ENCODE measurements around the gene TCP11X2. TPM values are rescaled to one million over a fixed set of nuclear protein-coding genes. Genes with fewer than 3 reads are reported as not detected.
"Not testable (repeated sequence)": the region's sequence is repeated elsewhere in the genome, so short reads cannot be mapped to it uniquely, and the experiment has no call there.

The TCP11X2 gene
- total RNA-seq, result not detected

DNA sequence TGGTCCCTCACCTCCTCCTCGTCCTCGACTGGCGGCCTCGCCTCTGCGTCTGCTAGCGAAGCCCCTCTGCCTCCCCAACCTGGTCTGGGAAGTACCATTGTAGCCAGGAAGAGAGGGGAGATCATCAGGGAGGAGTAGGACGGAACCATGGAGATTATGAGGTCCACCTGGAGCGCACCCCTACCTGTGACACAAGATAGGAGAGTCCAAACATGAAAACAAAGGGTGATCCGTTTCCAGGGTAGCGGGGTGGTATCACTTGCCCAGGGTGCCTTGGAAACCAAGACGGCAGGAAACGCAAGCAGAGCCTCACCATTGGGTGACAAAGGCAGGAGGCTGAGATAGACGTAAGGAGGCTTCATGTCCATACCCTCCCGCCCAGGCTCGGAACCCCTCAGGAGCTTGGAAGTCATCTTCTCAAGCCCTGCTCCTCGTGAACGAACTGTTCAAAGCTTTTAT, at the start of gene TCP11X2:
Gene TCP11X2 (minus strand): TSS at position 51 of the 459 bp plus-strand sequence.
- H3K9me3 Mint-ChIP-seq (ENCODE audit: insufficient read depth); DNase-seq; H3K4me1 Mint-ChIP-seq (ENCODE audit: low read depth); CTCF ChIA-PET; POLR2A ChIA-PET; H3K36me3 Mint-ChIP-seq (ENCODE audit: low read depth); ATAC-seq; H3K27me3 Mint-ChIP-seq (ENCODE audit: low read depth); H3K4me3 Mint-ChIP-seq; H3K27ac Mint-ChIP-seq: not testable (repeated sequence)

DNA sequence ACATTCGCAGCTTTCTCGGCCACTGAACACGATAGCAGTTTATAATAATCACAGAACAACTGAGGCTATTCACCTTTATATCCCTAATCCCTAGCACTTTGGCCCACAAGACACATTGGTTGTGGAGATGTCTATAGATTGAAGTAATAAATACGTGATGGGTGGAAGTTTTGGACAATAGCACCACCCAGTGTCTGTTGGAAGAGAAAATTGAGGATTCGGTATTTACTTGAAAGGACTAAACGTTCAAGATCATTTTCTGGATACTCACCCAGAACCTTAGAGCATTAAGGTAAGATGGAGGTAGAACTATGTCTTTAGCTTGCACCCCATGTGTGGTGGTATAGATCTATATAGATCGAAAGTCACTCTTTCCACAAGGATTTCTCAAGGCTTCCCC, 45.7 kb upstream of the TCP11X2 start:
- POLR2A ChIA-PET, result no interaction called here
- no peak overlapping the region for H3K27ac Mint-ChIP-seq
- H3K27me3 Mint-ChIP-seq (ENCODE audit: low read depth), result peaks cover 24% of the 10 kb centered on the region
- CTCF ChIA-PET, result no interaction called here
- H3K4me3 Mint-ChIP-seq, result no peak overlapping the region
- H3K9me3 Mint-ChIP-seq (ENCODE audit: insufficient read depth), result no peaks in the 10 kb centered on the region
- ATAC-seq, result no peak
- no peaks in the 10 kb centered on the region for H3K36me3 Mint-ChIP-seq (ENCODE audit: low read depth)
- H3K4me1 Mint-ChIP-seq (ENCODE audit: low read depth), result peaks cover 6% of the 10 kb centered on the region
- no peak for DNase-seq

DNA sequence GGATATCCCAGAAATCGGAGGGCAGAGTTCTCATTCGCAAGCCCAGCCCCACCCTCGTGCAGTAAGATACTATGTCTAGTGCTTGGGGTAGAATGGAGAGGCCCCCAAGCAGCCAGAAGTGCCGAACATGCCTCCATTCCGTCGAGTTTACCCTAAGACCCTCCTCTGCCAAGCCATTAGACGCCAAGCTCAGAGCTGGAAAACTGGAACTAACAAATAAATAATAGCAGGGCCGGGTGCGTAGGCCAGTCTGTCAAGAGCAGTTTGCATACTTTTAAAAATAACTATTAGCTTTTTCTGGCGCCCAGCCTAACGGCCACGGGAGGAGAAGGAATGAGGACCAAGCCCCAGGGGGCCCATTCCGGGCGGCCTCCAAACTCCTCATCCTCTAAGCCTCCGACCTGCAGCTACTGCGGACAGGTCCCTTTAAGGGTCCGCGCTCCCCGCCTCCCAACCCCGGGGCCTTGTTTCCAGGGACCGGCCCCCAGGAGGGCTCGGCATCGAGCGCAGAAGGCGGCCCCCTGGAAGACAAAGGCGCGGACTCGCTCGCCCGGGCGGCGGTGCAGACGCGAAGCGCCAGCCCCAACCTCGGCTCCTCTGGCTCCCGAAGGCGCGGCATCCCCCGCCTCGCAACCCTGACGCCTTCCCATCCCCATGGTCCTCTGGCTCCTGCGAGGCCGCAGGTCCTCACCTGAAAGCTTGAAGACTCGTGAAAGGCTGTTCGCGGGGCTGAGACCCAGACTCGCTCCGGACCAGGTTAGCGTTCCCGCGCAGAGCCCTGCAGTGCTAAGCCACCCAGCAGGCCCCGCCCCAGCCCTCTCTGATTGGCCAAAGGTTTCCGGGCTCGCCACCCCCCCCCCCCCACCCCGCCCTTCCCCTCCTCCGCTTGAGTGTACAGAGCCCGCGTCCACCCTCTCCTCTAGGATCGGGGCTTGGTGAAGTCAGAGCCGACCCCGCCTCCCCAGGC, 44.6 kb upstream of the TCP11X2 start, which contains the start of gene TMSB15A:
Gene TMSB15A (minus strand): TSS at position 765 of the 967 bp plus-strand sequence.
- POLR2A ChIA-PET, result no interaction called here
- CTCF ChIA-PET, result no interaction called here
- DNase-seq (peak; percentile 51), ATAC-seq (peak; percentile 90)
- peaks cover 24% of the 10 kb centered on the region for H3K27me3 Mint-ChIP-seq (ENCODE audit: low read depth)
- no peaks in the 10 kb centered on the region for H3K9me3 Mint-ChIP-seq (ENCODE audit: insufficient read depth)
- H3K4me3 Mint-ChIP-seq, result peak within 1 kb of the TSS; percentile 73
- no peaks in the 10 kb centered on the region for H3K36me3 Mint-ChIP-seq (ENCODE audit: low read depth)
- peaks cover 6% of the 10 kb centered on the region for H3K4me1 Mint-ChIP-seq (ENCODE audit: low read depth)
- no peak within 1 kb of the TSS for H3K27ac Mint-ChIP-seq

DNA sequence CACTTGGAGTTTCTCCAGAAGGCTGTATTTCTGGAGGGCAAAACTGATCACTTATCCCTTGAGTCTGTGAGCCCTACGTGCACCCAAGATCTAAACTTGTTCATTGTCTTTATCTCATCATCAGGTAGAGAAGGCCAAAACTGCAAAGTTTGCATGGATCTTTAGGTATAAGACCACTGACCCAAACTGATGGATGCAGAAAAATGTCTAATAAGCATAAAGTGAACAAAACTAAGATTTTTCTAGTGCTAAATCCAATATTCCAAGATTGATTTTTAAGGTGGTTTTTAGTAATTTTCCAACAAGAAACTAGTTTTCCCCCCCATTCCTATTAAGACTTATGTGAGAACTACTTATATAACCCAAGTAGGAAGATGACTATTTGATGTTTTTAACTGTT, 42.9 kb upstream of the TCP11X2 start:
- Mint-ChIP-seq H3K27me3 (ENCODE audit: low read depth) (peaks cover 24% of the 10 kb centered on the region), H3K9me3 (ENCODE audit: insufficient read depth) (no peaks in the 10 kb centered on the region), H3K4me3 (no peak overlapping the region), H3K36me3 (ENCODE audit: low read depth) (no peaks in the 10 kb centered on the region), H3K4me1 (ENCODE audit: low read depth) (peaks cover 6% of the 10 kb centered on the region), H3K27ac (no peak overlapping the region)
- ChIA-PET POLR2A (no interaction called here), CTCF (no interaction called here)
- no peak for DNase-seq
- no peak for ATAC-seq

- Mint-ChIP-seq H3K27me3 (ENCODE audit: low read depth) (no peaks in the 10 kb centered on the region), H3K9me3 (ENCODE audit: insufficient read depth) (no peaks in the 10 kb centered on the region), H3K27ac (no peak overlapping the region), H3K36me3 (ENCODE audit: low read depth) (no peaks in the 10 kb centered on the region), H3K4me1 (ENCODE audit: low read depth) (no peaks in the 10 kb centered on the region), H3K4me3 (no peak overlapping the region)
- CTCF ChIA-PET, result no interaction called here
- ATAC-seq (no peak), DNase-seq (no peak)
- POLR2A ChIA-PET, result no interaction called here
Measured at GRCh38 chrX:102498732-102499131, 27.1 kb upstream of the TCP11X2 start.

- H3K9me3 Mint-ChIP-seq (ENCODE audit: insufficient read depth), result no peaks in the 10 kb centered on the region
- H3K27ac Mint-ChIP-seq, result no peak overlapping the region
- ChIA-PET CTCF (no interaction called here), POLR2A (no interaction called here)
- no peaks in the 10 kb centered on the region for H3K4me1 Mint-ChIP-seq (ENCODE audit: low read depth)
- ATAC-seq, result no peak
- no peaks in the 10 kb centered on the region for H3K36me3 Mint-ChIP-seq (ENCODE audit: low read depth)
- H3K27me3 Mint-ChIP-seq (ENCODE audit: low read depth), result no peaks in the 10 kb centered on the region
- no peak for DNase-seq
- H3K4me3 Mint-ChIP-seq, result no peak overlapping the region
Measured at GRCh38 chrX:102491766-102492165, 20.2 kb upstream of the TCP11X2 start.

GRCh38 chrX:102478765-102479164, 7.2 kb upstream of the TCP11X2 start:
- POLR2A ChIA-PET; H3K27ac Mint-ChIP-seq; H3K27me3 Mint-ChIP-seq (ENCODE audit: low read depth); ATAC-seq; H3K9me3 Mint-ChIP-seq (ENCODE audit: insufficient read depth); DNase-seq; H3K36me3 Mint-ChIP-seq (ENCODE audit: low read depth); H3K4me1 Mint-ChIP-seq (ENCODE audit: low read depth); H3K4me3 Mint-ChIP-seq; CTCF ChIA-PET: not testable (repeated sequence)

GRCh38 chrX:102470215-102470614, 1.4 kb downstream of the TCP11X2 start:
- H3K27me3 Mint-ChIP-seq (ENCODE audit: low read depth); ATAC-seq; H3K4me1 Mint-ChIP-seq (ENCODE audit: low read depth); H3K36me3 Mint-ChIP-seq (ENCODE audit: low read depth); H3K4me3 Mint-ChIP-seq; POLR2A ChIA-PET; DNase-seq; H3K27ac Mint-ChIP-seq; CTCF ChIA-PET; H3K9me3 Mint-ChIP-seq (ENCODE audit: insufficient read depth): not testable (repeated sequence)

GRCh38 chrX:102458615-102459014, 13.0 kb downstream of the TCP11X2 start:
- H3K4me3 Mint-ChIP-seq; DNase-seq; ATAC-seq; H3K9me3 Mint-ChIP-seq (ENCODE audit: insufficient read depth); H3K27ac Mint-ChIP-seq; POLR2A ChIA-PET; H3K4me1 Mint-ChIP-seq (ENCODE audit: low read depth); CTCF ChIA-PET; H3K27me3 Mint-ChIP-seq (ENCODE audit: low read depth); H3K36me3 Mint-ChIP-seq (ENCODE audit: low read depth): not testable (repeated sequence)

DNA sequence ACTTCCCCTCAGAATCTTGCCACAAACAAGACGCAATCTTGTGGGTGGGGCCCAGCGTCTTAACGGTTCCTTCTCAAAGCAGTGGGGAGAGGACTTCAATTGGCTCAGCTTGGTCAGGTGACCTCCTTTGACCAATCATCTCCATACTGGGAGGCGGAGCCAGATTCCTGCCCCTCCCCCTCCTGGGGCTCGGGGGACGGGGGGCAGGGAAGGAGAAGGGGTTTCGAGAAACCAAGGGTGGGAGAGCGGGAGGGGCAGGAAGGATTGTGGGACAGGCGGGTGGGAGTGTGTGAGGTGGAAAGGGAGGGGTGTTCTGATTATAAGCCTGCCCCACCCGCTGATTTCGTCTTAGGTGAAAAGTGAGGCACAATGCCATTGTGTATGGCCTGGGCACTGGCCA, 31.7 kb downstream of the TCP11X2 start, which contains the start of gene NXF2B:
Gene NXF2B (minus strand): TSS at position 101 of the 400 bp plus-strand sequence. CDS start 59,972 bp downstream, outside the sequence.
- H3K4me1 Mint-ChIP-seq (ENCODE audit: low read depth); CTCF ChIA-PET; H3K9me3 Mint-ChIP-seq (ENCODE audit: insufficient read depth); H3K4me3 Mint-ChIP-seq; DNase-seq; H3K36me3 Mint-ChIP-seq (ENCODE audit: low read depth); H3K27me3 Mint-ChIP-seq (ENCODE audit: low read depth); POLR2A ChIA-PET; H3K27ac Mint-ChIP-seq; ATAC-seq: not testable (repeated sequence)

GRCh38 chrX:102414493-102414892, 57.1 kb downstream of the TCP11X2 start:
- DNase-seq; H3K9me3 Mint-ChIP-seq (ENCODE audit: insufficient read depth); H3K36me3 Mint-ChIP-seq (ENCODE audit: low read depth); POLR2A ChIA-PET; H3K4me3 Mint-ChIP-seq; CTCF ChIA-PET; ATAC-seq; H3K27me3 Mint-ChIP-seq (ENCODE audit: low read depth); H3K4me1 Mint-ChIP-seq (ENCODE audit: low read depth); H3K27ac Mint-ChIP-seq: not testable (repeated sequence)
